ENCODE data around the gene S100A16. TPM values are rescaled to one million over a fixed set of nuclear protein-coding genes. Genes with fewer than 3 reads are reported as not detected.

Gene S100A16
- total and polyA plus RNA-seq, 12 donors, result 28.8 to 176 (median 43.5) TPM

- ATAC-seq, result no peak
These were observed 51.4 kb downstream of the S100A16 start for GRCh38 chr1:153561466-153561985.

GRCh38 chr1:153560771-153561465 lies 52.0 kb downstream of the S100A16 start:
- Histone ChIP-seq H3K27me3 (no peaks in the 10 kb centered on the region), H3K4me1 (peaks cover 6 to 12% (median 7%) of the 10 kb centered on the region in 9 donors), H3K4me3 (no peak overlapping the region), H3K9me3 (no peaks in the 10 kb centered on the region), H3K27ac (no peak overlapping the region), H3K36me3 (no peaks in the 10 kb centered on the region)
- TF ChIP-seq CTCF (IDR thresholded peaks at IDR 0.05), result no peak
- 87 to 88% methylated on average over 10 of the region's 10 CpGs for WGBS, 2 donors
- no peak for DNase-seq
- intact Hi-C loops (cut with DNase I), result loop anchor here in 4 of 10 donors (10.0 kb wide), 2 partner anchors 46 to 206 kb away; partner anchors contain the start of gene S100A9 (in 3 of the 4)
- no peak for ATAC-seq

More at GRCh38 chr1:153561466-153561985, 51.4 kb downstream of the S100A16 start:
- peaks cover 12 to 18% (median 13%) of the 10 kb centered on the region in 9 donors for H3K4me1 ChIP-seq
- no peak for DNase-seq
- H3K27me3 ChIP-seq, result no peaks in the 10 kb centered on the region
- intact Hi-C loops (cut with DNase I), result loop anchor here in 4 of 10 donors (10.0 kb wide), 2 partner anchors 47 to 207 kb away; partner anchors contain the start of gene S100A9 (in 3 of the 4)
- no peak for TF ChIP-seq CTCF (IDR thresholded peaks at IDR 0.05)
- no peak overlapping the region for H3K27ac ChIP-seq
- 96 to 98% methylated on average over 3 of the region's 3 CpGs for WGBS, 2 donors
- no peak overlapping the region for H3K4me3 ChIP-seq
- no peaks in the 10 kb centered on the region for H3K36me3 ChIP-seq
- H3K9me3 ChIP-seq, result no peaks in the 10 kb centered on the region

- Histone ChIP-seq H3K4me1 (peaks cover 0 to 5% (median under 1%) of the 10 kb centered on the region in 9 donors), H3K27me3 (no peaks in the 10 kb centered on the region), H3K36me3 (no peaks in the 10 kb centered on the region), H3K27ac (no peak overlapping the region), H3K4me3 (no peak overlapping the region), H3K9me3 (no peaks in the 10 kb centered on the region)
- no peak for ATAC-seq
- no peak for DNase-seq
- no peak for TF ChIP-seq CTCF (IDR thresholded peaks at IDR 0.05)
- intact Hi-C loops (cut with DNase I), result loop anchor here in 4 of 10 donors (10.0 kb wide), 2 partner anchors 45 to 205 kb away; partner anchors contain the start of gene S100A9 (in 3 of the 4)
- WGBS, 2 donors, result 74 to 100% methylated on average over 2 of the region's 2 CpGs
These were observed 52.7 kb downstream of the S100A16 start for GRCh38 chr1:153560241-153560640.

- ATAC-seq (no peak), DNase-seq (no peak)
- H3K36me3 ChIP-seq, result no peaks in the 10 kb centered on the region
- H3K27me3 ChIP-seq, result no peaks in the 10 kb centered on the region
- intact Hi-C loops (cut with DNase I), result no loop called here
- H3K4me1 ChIP-seq, result peaks cover 3 to 20% (median 14%) of the 10 kb centered on the region in 9 donors
- H3K27ac ChIP-seq, result no peak overlapping the region
- H3K4me3 ChIP-seq, result no peak overlapping the region
- H3K9me3 ChIP-seq, result no peaks in the 10 kb centered on the region
- WGBS, 2 donors, result 93 to 100% methylated on average over 3 of the region's 3 CpGs
- TF ChIP-seq CTCF (IDR thresholded peaks at IDR 0.05), result no peak
These were observed 55.1 kb downstream of the S100A16 start for GRCh38 chr1:153557877-153558276.

Other genes with a start within 250 kb of the S100A16 start
- 10 to 100 TPM in 1 of 10 donors, 1 to 10 TPM in 6, under 1 TPM in 2, not detected in 1; 0.49 to 12.9 (median 1.9) TPM for gene S100A12, start 237.5 kb downstream of the S100A16 start, total RNA-seq
- 1 to 10 TPM; 4.6 to 6.2 TPM for gene S100A12, start 237.5 kb downstream of the S100A16 start, polyA plus RNA-seq
- 100 to 1,000 TPM in 1 of 10 donors, 10 to 100 TPM in 7, 1 to 10 TPM in 2; 6.2 to 105 (median 24.5) TPM for gene S100A8, start 222.1 kb downstream of the S100A16 start, total RNA-seq
- 10 to 100 TPM; 73.6 to 79.2 TPM for gene S100A8, start 222.1 kb downstream of the S100A16 start, polyA plus RNA-seq
- gene S100A7A, start 196.6 kb downstream of the S100A16 start, total RNA-seq, result not detected
- gene S100A7A, start 196.6 kb downstream of the S100A16 start, polyA plus RNA-seq, result not detected
- gene S100A7, start 152.5 kb downstream of the S100A16 start, total RNA-seq, result not detected
- gene S100A7, start 152.5 kb downstream of the S100A16 start, polyA plus RNA-seq, result under 1 TPM in 1 of 2 donors, not detected in 1; 0.20 TPM
- gene S100A6, start 77.1 kb downstream of the S100A16 start, total RNA-seq, result 100 to 1,000 TPM; 237 to 385 (median 294) TPM
- 1,000 to 10,000 TPM in 1 of 2 donors, 100 to 1,000 TPM in 1; 630 to 2,261 TPM for gene S100A6, start 77.1 kb downstream of the S100A16 start, polyA plus RNA-seq
- not detected for gene S100A5, start 72.2 kb downstream of the S100A16 start, total RNA-seq
- gene S100A5, start 72.2 kb downstream of the S100A16 start, polyA plus RNA-seq, result not detected
- 100 to 1,000 TPM in 2 of 10 donors, 10 to 100 TPM in 8; 29.4 to 166 (median 68.1) TPM for gene S100A4, start 67.3 kb downstream of the S100A16 start, total RNA-seq
- 100 to 1,000 TPM; 196 to 755 TPM for gene S100A4, start 67.3 kb downstream of the S100A16 start, polyA plus RNA-seq
- 1 to 10 TPM in 3 of 10 donors, under 1 TPM in 1, not detected in 6; 0.30 to 2.9 (median 1.9) TPM for gene S100A3, start 63.9 kb downstream of the S100A16 start, total RNA-seq
- gene S100A3, start 63.9 kb downstream of the S100A16 start, polyA plus RNA-seq, result 1 to 10 TPM; 2.4 to 6.3 TPM
- gene S100A2, start 47.3 kb downstream of the S100A16 start, total RNA-seq, result 1 to 10 TPM in 9 of 10 donors, not detected in 1; 1.2 to 4.5 (median 3.1) TPM
- gene S100A2, start 47.3 kb downstream of the S100A16 start, polyA plus RNA-seq, result 1 to 10 TPM; 2.2 to 7.4 TPM
- gene S100A14, start 3.2 kb upstream of the S100A16 start, total RNA-seq, result 1 to 10 TPM; 1.7 to 7.3 (median 4.6) TPM
- gene S100A14, start 3.2 kb upstream of the S100A16 start, polyA plus RNA-seq, result 1 to 10 TPM in 1 of 2 donors, under 1 TPM in 1; 0.80 to 4.1 TPM
- gene S100A13, start 14.4 kb upstream of the S100A16 start, total RNA-seq, result 100 to 1,000 TPM; 101 to 150 (median 125) TPM
- 100 to 1,000 TPM; 173 to 335 TPM for gene S100A13, start 14.4 kb upstream of the S100A16 start, polyA plus RNA-seq
- gene S100A1, start 15.3 kb upstream of the S100A16 start, total RNA-seq, result 1,000 to 10,000 TPM; 1,287 to 3,035 (median 2,343) TPM
- 1,000 to 10,000 TPM in 1 of 2 donors, 100 to 1,000 TPM in 1; 685 to 2,765 TPM for gene S100A1, start 15.3 kb upstream of the S100A16 start, polyA plus RNA-seq
- 10 to 100 TPM; 67.4 to 95.5 (median 77.8) TPM for gene CHTOP, start 20.9 kb upstream of the S100A16 start, total RNA-seq
- gene CHTOP, start 20.9 kb upstream of the S100A16 start, polyA plus RNA-seq, result 10 to 100 TPM; 61.6 to 76.2 TPM
- 10 to 100 TPM; 56.7 to 83.3 (median 73.4) TPM for gene SNAPIN, start 45.6 kb upstream of the S100A16 start, total RNA-seq
- gene SNAPIN, start 45.6 kb upstream of the S100A16 start, polyA plus RNA-seq, result 10 to 100 TPM; 38.6 to 54.4 TPM
- gene ILF2, start 57.9 kb upstream of the S100A16 start, total RNA-seq, result 10 to 100 TPM; 61.1 to 87.3 (median 70.8) TPM
- 100 to 1,000 TPM in 1 of 2 donors, 10 to 100 TPM in 1; 17.3 to 114 TPM for gene ILF2, start 57.9 kb upstream of the S100A16 start, polyA plus RNA-seq
- 10 to 100 TPM in 6 of 10 donors, 1 to 10 TPM in 4; 8.0 to 24.3 (median 10.4) TPM for gene NPR1, start 65.6 kb upstream of the S100A16 start, total RNA-seq
- 10 to 100 TPM; 24.3 to 29.0 TPM for gene NPR1, start 65.6 kb upstream of the S100A16 start, polyA plus RNA-seq
- 10 to 100 TPM; 25.4 to 32.8 (median 31.1) TPM for gene INTS3, start 114.9 kb upstream of the S100A16 start, total RNA-seq
- 10 to 100 TPM; 30.8 to 46.1 TPM for gene INTS3, start 114.9 kb upstream of the S100A16 start, polyA plus RNA-seq
- 10 to 100 TPM in 2 of 10 donors, 1 to 10 TPM in 8; 5.9 to 16.0 (median 8.9) TPM for gene SLC27A3, start 162.3 kb upstream of the S100A16 start, total RNA-seq
- gene SLC27A3, start 162.3 kb upstream of the S100A16 start, polyA plus RNA-seq, result 10 to 100 TPM; 26.7 to 43.8 TPM